ENCODE data around the gene DUOX2. TPM values are rescaled to one million over a fixed set of nuclear protein-coding genes. Genes with fewer than 3 reads are reported as not detected.
A peak's percentile ranks its signal among the peaks of the same experiment; 100 is the strongest.

The DUOX2 gene
- total RNA-seq, 1 experiment from 2014 or later: not detected

DNA sequence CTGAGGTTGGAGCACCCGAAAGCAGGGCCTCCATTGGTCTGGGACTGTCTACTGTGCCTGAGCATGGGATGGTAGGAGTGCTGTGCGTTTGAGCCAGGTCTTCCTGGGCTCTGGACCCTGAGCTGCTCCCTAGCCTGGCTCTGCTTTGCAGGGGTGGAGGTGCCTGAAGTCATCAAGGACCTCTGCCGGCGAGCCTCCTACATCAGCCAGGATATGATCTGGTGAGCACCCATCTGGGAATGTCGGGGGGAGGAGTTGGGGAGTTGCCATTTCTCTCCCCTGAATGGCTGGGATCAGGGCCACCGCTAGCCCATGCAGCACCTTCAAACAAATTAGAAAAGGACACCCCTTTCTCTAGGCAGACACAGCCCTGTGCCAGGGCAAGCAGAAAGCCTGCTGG lies 36.5 kb upstream of the DUOX2 start:
- Histone ChIP-seq H3K4me2 (no peak overlapping the region), H2AFZ (no peak overlapping the region), H3K9me3 (ENCODE audit: insufficient read depth, low read depth) (no peaks in the 10 kb centered on the region), H3K27me3 (ENCODE audit: insufficient read depth, low read depth) (no peaks in the 10 kb centered on the region), H3K79me2 (ENCODE audit: low read depth) (no peaks in the 10 kb centered on the region), H3K36me3 (ENCODE audit: low read depth) (no peaks in the 10 kb centered on the region), H3K4me3 (no peak overlapping the region), H3K4me1 (replicated peaks; ENCODE audit: insufficient read depth) (peaks cover 15% of the 10 kb centered on the region), H3F3A (ENCODE audit: insufficient read depth, low read depth) (peaks cover 4% of the 10 kb centered on the region; the same call in 1 of the 2 replicates), H3K9me2 (ENCODE audit: insufficient read depth) (no peaks in the 10 kb centered on the region), H4K20me1 (ENCODE audit: insufficient read depth) (no peaks in the 10 kb centered on the region), H3K27ac (no peak overlapping the region)
- TF ChIP-seq EZH2 (IDR thresholded peaks at IDR 0.05; ENCODE audit: low read depth) (no peak), CTCF (conservative IDR thresholded peaks at IDR 0.05) (no peak)
- no TSS peak for BruUV-seq (replicated peaks)
- intact Hi-C loops (cut with micrococcal nuclease; ENCODE audit: unreplicated experiment): no loop called here
- no peak for DNase-seq
- ChIA-PET POLR2A (ENCODE audit: unreplicated experiment) (no interaction called here), CTCF (interaction anchor here (0.6 kb wide), 1 partner anchor 481 kb away, joined by 3 read pairs; no protein-coding TSS in a partner anchor)

- no peaks in the 10 kb centered on the region for H3K36me3 ChIP-seq (ENCODE audit: low read depth)
- H3K79me2 ChIP-seq (ENCODE audit: low read depth): no peaks in the 10 kb centered on the region
- intact Hi-C loops (cut with micrococcal nuclease; ENCODE audit: unreplicated experiment): no loop called here
- H3K4me1 ChIP-seq (replicated peaks; ENCODE audit: insufficient read depth): peaks cover 15% of the 10 kb centered on the region
- no TSS peak for BruUV-seq (replicated peaks)
- DNase-seq: no peak
- CTCF ChIA-PET: interaction anchor here (0.6 kb wide), 1 partner anchor 12 kb away, joined by 9 read pairs; no protein-coding TSS in a partner anchor
- POLR2A ChIA-PET (ENCODE audit: unreplicated experiment): interaction anchor here (0.5 kb wide), 1 partner anchor 464 kb away, joined by 11 read pairs; no protein-coding TSS in a partner anchor
- H3K27ac ChIP-seq: no peak overlapping the region
- H2AFZ ChIP-seq: no peak overlapping the region
- H3K9me2 ChIP-seq (ENCODE audit: insufficient read depth): no peaks in the 10 kb centered on the region
- H3K9me3 ChIP-seq (ENCODE audit: insufficient read depth, low read depth): no peaks in the 10 kb centered on the region
- H3K27me3 ChIP-seq (ENCODE audit: insufficient read depth, low read depth): no peaks in the 10 kb centered on the region
- TF ChIP-seq CTCF (conservative IDR thresholded peaks at IDR 0.05) (no peak), EZH2 (IDR thresholded peaks at IDR 0.05; ENCODE audit: low read depth) (no peak)
- H3K4me2 ChIP-seq: no peak overlapping the region
- no peaks in the 10 kb centered on the region for H4K20me1 ChIP-seq (ENCODE audit: insufficient read depth)
- H3K4me3 ChIP-seq: no peak overlapping the region
- H3F3A ChIP-seq (ENCODE audit: insufficient read depth, low read depth): peaks cover 4% of the 10 kb centered on the region; the same call in 1 of the 2 replicates
Measured at GRCh38 chr15:45149060-45149459, 35.1 kb upstream of the DUOX2 start.

GRCh38 chr15:45148076-45149059 lies 34.4 kb upstream of the DUOX2 start:
- no peak overlapping the region for H3K27ac ChIP-seq
- peaks cover 15% of the 10 kb centered on the region for H3K4me1 ChIP-seq (replicated peaks; ENCODE audit: insufficient read depth)
- H3K4me3 ChIP-seq: no peak overlapping the region
- TF ChIP-seq CTCF (conservative IDR thresholded peaks at IDR 0.05) (no peak), EZH2 (IDR thresholded peaks at IDR 0.05; ENCODE audit: low read depth) (no peak)
- peak in 1 of 2 experiments; percentile 21 for DNase-seq
- CTCF ChIA-PET: interaction anchor here (0.6 kb wide), 1 partner anchor 13 kb away, joined by 9 read pairs; no protein-coding TSS in a partner anchor
- peaks cover 4% of the 10 kb centered on the region; the same call in 1 of the 2 replicates for H3F3A ChIP-seq (ENCODE audit: insufficient read depth, low read depth)
- no peaks in the 10 kb centered on the region for H3K27me3 ChIP-seq (ENCODE audit: insufficient read depth, low read depth)
- no peaks in the 10 kb centered on the region for H3K79me2 ChIP-seq (ENCODE audit: low read depth)
- no TSS peak for BruUV-seq (replicated peaks)
- no peak overlapping the region for H3K4me2 ChIP-seq
- no peaks in the 10 kb centered on the region for H4K20me1 ChIP-seq (ENCODE audit: insufficient read depth)
- no peak overlapping the region for H2AFZ ChIP-seq
- POLR2A ChIA-PET (ENCODE audit: unreplicated experiment): interaction anchor here (0.5 to 0.6 kb wide), 2 partner anchors 70 to 465 kb away, joined by 10 to 11 read pairs; no protein-coding TSS in a partner anchor
- no peaks in the 10 kb centered on the region for H3K9me3 ChIP-seq (ENCODE audit: insufficient read depth, low read depth)
- H3K36me3 ChIP-seq (ENCODE audit: low read depth): no peaks in the 10 kb centered on the region
- no peaks in the 10 kb centered on the region for H3K9me2 ChIP-seq (ENCODE audit: insufficient read depth)
- intact Hi-C loops (cut with micrococcal nuclease; ENCODE audit: unreplicated experiment): no loop called here
